Activated T-helper 1 cell treated with Interleukin-2 at 50 U/mL for 16 hours (primary cell): Measurements from ENCODE around the gene PCDHA1.
"Not testable (repeated sequence)": the region's sequence is repeated elsewhere in the genome, so short reads cannot be mapped to it uniquely, and the experiment has no call there.

ENCODE experiments used
- DNase-seq: peaks from one replicate; pipeline ENCODE4 v3.0.0-alpha.2; 2020; ENCODE audit warnings: low read depth

The PCDHA1 gene

GRCh38 chr5:140849831-140850634 lies 64.1 kb downstream of the PCDHA1 start:
- DNase-seq, result not testable (repeated sequence)

DNA sequence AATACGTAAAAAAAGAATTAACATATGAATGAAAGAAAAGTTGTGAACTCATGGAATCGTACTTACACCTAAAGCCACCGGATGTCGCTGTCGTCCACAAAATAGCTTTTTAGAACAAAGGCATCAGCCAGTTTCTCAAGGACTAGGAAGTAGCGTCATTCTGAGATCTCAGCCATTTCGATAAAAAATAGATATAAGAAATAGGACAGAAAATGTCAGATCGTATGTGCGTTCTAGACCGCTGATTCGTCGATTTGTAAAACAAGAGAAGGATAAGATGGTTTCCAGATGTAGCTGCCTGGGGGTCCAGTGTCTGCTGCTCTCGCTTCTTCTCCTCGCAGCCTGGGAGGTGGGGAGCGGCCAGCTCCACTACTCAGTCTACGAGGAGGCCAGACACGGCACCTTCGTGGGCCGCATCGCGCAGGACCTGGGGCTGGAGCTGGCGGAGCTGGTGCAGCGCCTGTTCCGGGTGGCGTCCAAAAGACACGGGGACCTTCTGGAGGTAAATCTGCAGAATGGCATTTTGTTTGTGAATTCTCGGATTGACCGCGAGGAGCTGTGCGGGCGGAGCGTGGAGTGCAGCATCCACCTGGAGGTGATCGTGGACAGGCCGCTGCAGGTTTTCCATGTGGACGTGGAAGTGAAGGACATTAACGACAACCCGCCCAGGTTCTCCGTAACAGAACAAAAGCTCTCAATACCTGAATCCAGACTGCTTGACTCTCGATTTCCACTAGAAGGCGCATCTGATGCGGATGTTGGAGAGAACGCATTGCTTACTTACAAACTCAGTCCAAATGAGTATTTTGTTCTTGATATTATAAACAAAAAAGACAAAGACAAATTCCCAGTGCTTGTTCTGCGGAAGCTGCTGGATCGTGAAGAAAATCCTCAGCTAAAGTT lies 70.1 kb downstream of the PCDHA1 start, which contains the start of gene PCDHA10:
TSS of gene PCDHA10 (plus strand) at position 126 of the 903 bp plus-strand sequence. CDS start at position 278, 152 bp downstream.
- DNase-seq, result no peak

- DNase-seq, result no peak
Measured at GRCh38 chr5:140857177-140857986, 71.4 kb downstream of the PCDHA1 start.

GRCh38 chr5:140857987-140858240 lies 72.0 kb downstream of the PCDHA1 start:
- no peak for DNase-seq

- DNase-seq, result no peak
Measured at GRCh38 chr5:140862441-140863295, 76.7 kb downstream of the PCDHA1 start.

GRCh38 chr5:140868721-140869554 lies 83.0 kb downstream of the PCDHA1 start, which contains the start of gene PCDHA11:
Gene PCDHA11 (plus strand): TSS chr5:140868957. CDS start chr5:140869104, 147 bp downstream.
- no peak for DNase-seq

DNA sequence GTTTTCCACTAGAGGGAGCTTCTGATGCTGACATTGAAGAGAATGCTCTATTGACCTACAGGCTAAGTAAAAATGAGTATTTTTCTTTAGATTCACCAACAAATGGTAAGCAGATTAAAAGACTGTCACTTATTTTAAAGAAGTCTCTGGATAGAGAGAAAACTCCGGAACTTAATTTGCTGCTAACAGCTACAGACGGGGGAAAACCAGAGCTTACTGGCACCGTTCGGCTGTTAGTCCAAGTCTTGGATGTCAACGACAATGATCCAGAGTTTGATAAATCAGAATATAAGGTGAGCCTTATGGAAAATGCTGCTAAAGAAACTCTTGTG lies 83.6 kb downstream of the PCDHA1 start:
- DNase-seq, result no peak

DNA sequence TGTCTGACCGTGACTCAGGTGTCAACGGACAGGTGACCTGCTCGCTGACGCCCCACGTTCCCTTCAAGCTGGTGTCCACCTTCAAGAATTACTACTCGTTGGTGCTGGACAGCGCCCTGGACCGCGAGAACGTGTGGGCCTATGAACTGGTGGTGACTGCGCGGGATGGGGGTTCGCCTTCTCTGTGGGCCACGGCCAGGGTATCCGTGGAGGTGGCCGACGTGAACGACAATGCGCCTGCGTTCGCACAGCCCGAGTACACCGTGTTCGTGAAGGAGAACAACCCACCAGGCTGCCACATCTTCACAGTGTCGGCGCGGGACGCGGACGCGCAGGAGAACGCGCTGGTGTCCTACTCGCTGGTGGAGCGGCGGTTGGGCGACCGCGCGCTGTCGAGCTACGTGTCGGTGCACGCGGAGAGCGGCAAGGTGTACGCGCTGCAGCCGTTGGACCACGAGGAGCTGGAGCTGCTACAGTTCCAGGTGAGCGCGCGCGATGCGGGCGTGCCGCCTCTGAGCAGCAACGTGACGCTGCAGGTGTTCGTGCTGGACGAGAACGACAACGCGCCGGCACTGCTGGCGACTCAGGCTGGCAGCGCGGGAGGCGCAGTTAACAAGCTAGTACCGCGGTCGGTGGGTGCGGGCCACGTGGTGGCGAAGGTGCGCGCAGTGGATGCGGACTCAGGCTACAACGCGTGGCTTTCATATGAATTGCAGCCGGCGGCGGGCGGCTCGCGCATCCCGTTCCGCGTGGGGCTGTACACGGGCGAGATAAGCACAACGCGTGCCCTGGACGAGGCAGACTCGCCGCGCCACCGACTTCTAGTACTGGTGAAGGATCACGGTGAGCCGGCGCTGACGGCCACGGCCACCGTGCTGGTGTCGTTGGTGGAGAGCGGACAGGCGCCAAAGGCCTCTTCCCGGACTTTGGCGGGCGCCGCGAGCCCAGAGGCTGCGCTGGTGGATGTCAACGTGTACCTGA lies 84.6 kb downstream of the PCDHA1 start:
- DNase-seq, result no peak

- DNase-seq, result no peak
Measured at GRCh38 chr5:140875085-140876065, 89.4 kb downstream of the PCDHA1 start, which contains the start of gene PCDHA12. Gene PCDHA12 (plus strand): TSS chr5:140875308. CDS start chr5:140875473, 165 bp downstream.

- DNase-seq, result not testable (repeated sequence)
Measured at GRCh38 chr5:140876541-140877261, 90.8 kb downstream of the PCDHA1 start.

GRCh38 chr5:140877262-140877581 lies 91.3 kb downstream of the PCDHA1 start:
- no peak for DNase-seq

DNA sequence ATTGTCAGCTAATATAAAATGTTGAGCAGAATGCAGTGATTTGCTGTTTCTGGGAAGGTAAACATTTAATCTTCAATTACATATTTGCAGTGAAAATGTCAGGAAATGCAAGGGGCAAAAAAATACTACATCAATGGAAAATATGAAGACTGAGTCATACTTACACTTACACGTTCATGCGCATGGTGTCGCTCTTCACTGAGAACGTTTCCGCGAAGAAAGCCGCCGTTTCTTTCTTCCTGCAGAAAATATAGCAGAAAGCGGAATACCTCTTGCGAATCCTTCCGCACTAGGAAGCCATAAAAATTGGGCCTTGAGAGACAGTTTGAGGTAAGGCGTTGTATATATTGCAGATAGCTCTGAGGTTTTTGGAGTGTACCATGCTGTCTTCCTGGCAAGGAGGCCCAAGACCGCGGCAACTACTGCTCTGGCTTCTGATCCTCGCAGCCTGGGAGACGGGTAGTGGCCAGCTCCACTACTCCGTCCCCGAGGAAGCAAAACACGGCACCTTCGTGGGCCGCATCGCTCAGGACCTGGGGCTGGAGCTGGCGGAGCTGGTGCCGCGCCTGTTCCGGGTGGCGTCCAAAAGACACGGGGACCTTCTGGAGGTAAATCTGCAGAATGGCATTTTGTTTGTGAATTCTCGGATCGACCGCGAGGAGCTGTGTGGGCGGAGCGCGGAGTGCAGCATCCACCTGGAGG lies 96.1 kb downstream of the PCDHA1 start, which contains the start of gene PCDHA13:
TSS of gene PCDHA13 (plus strand) at position 236 of the 702 bp plus-strand sequence. CDS start at position 381, 145 bp downstream.
- DNase-seq, result no peak

- no peak for DNase-seq
Measured at GRCh38 chr5:140882591-140882899, 96.6 kb downstream of the PCDHA1 start.

GRCh38 chr5:140883373-140883772 lies 97.4 kb downstream of the PCDHA1 start:
- no peak for DNase-seq

DNA sequence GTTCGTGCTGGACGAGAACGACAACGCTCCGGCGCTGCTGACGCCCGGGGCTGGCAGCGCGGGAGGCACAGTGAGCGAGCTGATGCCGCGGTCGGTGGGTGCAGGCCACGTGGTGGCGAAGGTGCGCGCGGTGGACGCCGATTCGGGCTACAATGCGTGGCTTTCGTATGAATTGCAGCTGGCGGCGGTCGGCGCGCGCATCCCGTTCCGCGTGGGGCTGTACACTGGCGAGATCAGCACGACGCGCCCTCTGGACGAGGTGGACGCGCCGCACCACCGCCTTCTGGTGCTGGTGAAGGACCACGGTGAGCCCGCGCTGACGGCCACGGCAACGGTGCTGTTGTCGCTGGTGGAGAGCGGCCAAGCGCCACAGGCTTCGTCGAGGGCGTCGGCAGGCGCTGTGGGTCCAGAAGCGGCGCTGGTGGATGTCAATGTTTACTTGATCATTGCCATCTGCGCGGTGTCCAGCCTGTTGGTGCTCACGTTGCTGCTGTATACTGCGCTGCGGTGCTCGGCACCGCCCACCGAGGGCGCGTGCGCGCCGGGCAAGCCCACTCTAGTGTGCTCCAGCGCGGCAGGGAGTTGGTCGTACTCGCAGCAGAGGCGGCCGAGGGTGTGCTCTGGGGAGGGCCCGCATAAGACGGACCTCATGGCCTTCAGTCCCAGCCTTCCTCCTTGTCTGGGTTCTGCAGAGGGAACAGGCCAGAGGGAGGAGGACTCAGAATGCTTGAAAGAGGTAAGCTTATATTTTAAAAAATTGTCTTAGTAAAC lies 98.2 kb downstream of the PCDHA1 start:
- DNase-seq, result no peak

DNA sequence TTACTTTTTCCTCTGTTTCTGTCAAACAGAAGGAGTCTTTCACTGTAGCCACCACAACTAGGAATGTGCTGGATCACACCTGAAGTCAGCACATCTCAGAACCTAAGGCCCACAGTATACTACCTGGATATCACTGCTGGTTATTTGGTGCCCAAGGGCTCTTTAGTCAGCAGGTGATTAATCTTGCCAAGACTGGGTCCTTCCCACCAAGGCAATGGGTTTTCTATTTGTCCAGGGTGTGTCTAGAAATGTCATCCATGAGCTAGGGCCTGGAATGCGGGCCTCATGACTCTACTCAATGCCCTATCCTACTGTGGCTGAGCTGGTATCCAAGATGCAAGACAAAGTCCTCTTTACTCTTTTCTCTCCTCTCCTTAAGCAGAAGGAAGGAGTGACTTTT lies 130.4 kb downstream of the PCDHA1 start:
- no peak for DNase-seq
